ENCODE results near the gene VWA5B2. TPM values are rescaled to one million over a fixed set of nuclear protein-coding genes. Genes with fewer than 3 reads are reported as not detected.

VWA5B2 gene
- total and polyA plus RNA-seq, 2 of the 13 experiments (the other 11 are each of a cell fraction or from before 2014, with no cell fraction given): 0.03 to 0.04 TPM

GRCh38 chr3:184181596-184181995 lies 47.8 kb upstream of the VWA5B2 start (continued):
- TF ChIP-seq IKZF5 (CRISPR knock-in tag; IDR thresholded peaks at IDR 0.05) (no peak), ZNF749 (CRISPR knock-in tag; IDR thresholded peaks at IDR 0.05; ENCODE audit: borderline replicate concordance) (no peak), ZNF432 (CRISPR knock-in tag; IDR thresholded peaks at IDR 0.05; ENCODE audit: borderline replicate concordance) (no peak), TGIF2 (CRISPR knock-in tag; IDR thresholded peaks at IDR 0.05) (no peak), MAFG (CRISPR knock-in tag; IDR thresholded peaks at IDR 0.05) (no peak), ZNF772 (CRISPR knock-in tag; IDR thresholded peaks at IDR 0.05) (no peak), POLR2AphosphoS5 (IDR thresholded peaks at IDR 0.05; ENCODE audit: low read depth, low read length) (no peak)

GRCh38 chr3:184183679-184184078 lies 45.7 kb upstream of the VWA5B2 start:
- no peak overlapping the region for H3K4me3 ChIP-seq (replicated peaks in 1 of 3; ENCODE audit: insufficient read depth in 1 of 3, low read depth in 2 of 3, low read length in 3 of 3)
- FAIRE-seq (no peak), ATAC-seq (no peak), DNase-seq (ENCODE audit: low spot score) (no peak)
- H3K4me1 ChIP-seq (ENCODE audit: insufficient read depth, low read length): peaks cover 25% of the 10 kb centered on the region
- WGBS (ENCODE audit: low lambda C conversion rate): 94% methylated on average over 5 of the region's 5 CpGs
- no peak overlapping the region for H2AFZ ChIP-seq (ENCODE audit: low read length)
- TF ChIP-seq NFYB (CRISPR knock-in tag; IDR thresholded peaks at IDR 0.05) (no peak), AGO2 (optimal IDR thresholded peaks at IDR 0.05; ENCODE audit: low read depth, low read length) (peak; percentile 24)
- no peak overlapping the region for H3K9ac ChIP-seq (ENCODE audit: insufficient read depth, low read depth, low read length)
- ChIA-PET CTCF (ENCODE audit: low intra/inter-chr PET ratio, low total read pairs) (no interaction called here), POLR2A (interaction anchor here (0.6 to 1.2 kb wide), 3 partner anchors 9 to 143 kb away, joined by 3 to 5 read pairs (median 3); no protein-coding TSS in a partner anchor)
- peaks cover 4% of the 10 kb centered on the region; the same call in 1 of the 2 replicates for H4K20me1 ChIP-seq (ENCODE audit: insufficient read depth, low read length)
- intact Hi-C loops (cut with micrococcal nuclease; ENCODE audit: unreplicated experiment) (no loop called here), in situ Hi-C loops (cut with HindIII; ENCODE audit: extremely low pct_ligation_motif_present, low pct_unique_long_range_greater_than_20kb) (no loop called here)
- H3K36me3 ChIP-seq (replicated peaks in 1 of 2; ENCODE audit: control insufficient read depth in 1 of 2, insufficient read depth in 2 of 2, low read length in 2 of 2): peaks cover 42 to 63% of the 10 kb centered on the region in 2 experiments
- no peak overlapping the region for H3K4me2 ChIP-seq (ENCODE audit: low read depth, low read length)
- no peak overlapping the region for H3K27ac ChIP-seq (ENCODE audit: extremely low read length, insufficient read depth, low read length)
- H3K9me3 ChIP-seq (ENCODE audit: low read length): no peaks in the 10 kb centered on the region
- H3K79me2 ChIP-seq (ENCODE audit: insufficient read depth, low read length): peaks cover 28% of the 10 kb centered on the region
- H3K27me3 ChIP-seq (ENCODE audit: control insufficient read depth in 1 of 2, insufficient read depth in 2 of 2, low read length in 2 of 2): no peaks in the 10 kb centered on the region; a peak in 1 of 5 replicates
- BruUV-seq (replicated peaks): no TSS peak

Measured in HepG2 (cell line).